ENCODE data around the gene ABTB2.

Gene ABTB2

DNA sequence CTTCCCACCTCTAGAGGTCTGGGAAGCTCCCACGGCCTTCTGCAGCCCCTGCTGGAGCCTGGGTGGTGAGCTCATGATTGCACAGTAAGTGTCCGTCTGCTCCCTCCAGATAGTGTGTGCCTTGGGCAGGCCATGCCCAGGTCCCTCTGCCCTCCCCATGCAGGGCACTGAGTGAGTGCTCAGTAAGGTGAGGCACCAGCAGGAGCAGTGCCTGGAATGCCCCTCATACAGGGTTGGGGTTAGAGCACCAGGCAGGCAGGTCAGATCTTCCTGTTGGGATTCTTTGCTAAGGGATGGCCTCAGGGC, 202.1 kb downstream of the ABTB2 start:
- TF ChIP-seq, protein P1, sequence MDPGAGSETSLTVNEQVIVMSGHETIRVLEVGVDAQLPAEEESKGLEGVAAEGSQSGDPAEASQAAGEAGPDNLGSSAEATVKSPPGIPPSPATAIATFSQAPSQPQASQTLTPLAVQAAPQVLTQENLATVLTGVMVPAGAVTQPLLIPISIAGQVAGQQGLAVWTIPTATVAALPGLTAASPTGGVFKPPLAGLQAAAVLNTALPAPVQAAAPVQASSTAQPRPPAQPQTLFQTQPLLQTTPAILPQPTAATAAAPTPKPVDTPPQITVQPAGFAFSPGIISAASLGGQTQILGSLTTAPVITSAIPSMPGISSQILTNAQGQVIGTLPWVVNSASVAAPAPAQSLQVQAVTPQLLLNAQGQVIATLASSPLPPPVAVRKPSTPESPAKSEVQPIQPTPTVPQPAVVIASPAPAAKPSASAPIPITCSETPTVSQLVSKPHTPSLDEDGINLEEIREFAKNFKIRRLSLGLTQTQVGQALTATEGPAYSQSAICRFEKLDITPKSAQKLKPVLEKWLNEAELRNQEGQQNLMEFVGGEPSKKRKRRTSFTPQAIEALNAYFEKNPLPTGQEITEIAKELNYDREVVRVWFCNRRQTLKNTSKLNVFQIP (CRISPR knock-in tag; IDR thresholded peaks at IDR 0.05; ENCODE audit: borderline replicate concordance, low read depth) = no peak
- TF ChIP-seq, protein P2, sequence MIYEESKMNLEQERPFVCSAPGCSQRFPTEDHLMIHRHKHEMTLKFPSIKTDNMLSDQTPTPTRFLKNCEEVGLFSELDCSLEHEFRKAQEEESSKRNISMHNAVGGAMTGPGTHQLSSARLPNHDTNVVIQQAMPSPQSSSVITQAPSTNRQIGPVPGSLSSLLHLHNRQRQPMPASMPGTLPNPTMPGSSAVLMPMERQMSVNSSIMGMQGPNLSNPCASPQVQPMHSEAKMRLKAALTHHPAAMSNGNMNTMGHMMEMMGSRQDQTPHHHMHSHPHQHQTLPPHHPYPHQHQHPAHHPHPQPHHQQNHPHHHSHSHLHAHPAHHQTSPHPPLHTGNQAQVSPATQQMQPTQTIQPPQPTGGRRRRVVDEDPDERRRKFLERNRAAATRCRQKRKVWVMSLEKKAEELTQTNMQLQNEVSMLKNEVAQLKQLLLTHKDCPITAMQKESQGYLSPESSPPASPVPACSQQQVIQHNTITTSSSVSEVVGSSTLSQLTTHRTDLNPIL (CRISPR knock-in tag; IDR thresholded peaks at IDR 0.05; ENCODE audit: low read depth) = no peak
- TF ChIP-seq TOX (CRISPR knock-in tag; IDR thresholded peaks at IDR 0.05; ENCODE audit: borderline replicate concordance) (no peak), ZFP3 (CRISPR knock-in tag; IDR thresholded peaks at IDR 0.05) (no peak), PPARA (CRISPR knock-in tag; IDR thresholded peaks at IDR 0.05; ENCODE audit: borderline replicate concordance) (no peak), OSR1 (CRISPR knock-in tag; IDR thresholded peaks at IDR 0.05) (no peak), ZFP30 (CRISPR knock-in tag; IDR thresholded peaks at IDR 0.05) (no peak)
- TF ChIP-seq, protein P3, sequence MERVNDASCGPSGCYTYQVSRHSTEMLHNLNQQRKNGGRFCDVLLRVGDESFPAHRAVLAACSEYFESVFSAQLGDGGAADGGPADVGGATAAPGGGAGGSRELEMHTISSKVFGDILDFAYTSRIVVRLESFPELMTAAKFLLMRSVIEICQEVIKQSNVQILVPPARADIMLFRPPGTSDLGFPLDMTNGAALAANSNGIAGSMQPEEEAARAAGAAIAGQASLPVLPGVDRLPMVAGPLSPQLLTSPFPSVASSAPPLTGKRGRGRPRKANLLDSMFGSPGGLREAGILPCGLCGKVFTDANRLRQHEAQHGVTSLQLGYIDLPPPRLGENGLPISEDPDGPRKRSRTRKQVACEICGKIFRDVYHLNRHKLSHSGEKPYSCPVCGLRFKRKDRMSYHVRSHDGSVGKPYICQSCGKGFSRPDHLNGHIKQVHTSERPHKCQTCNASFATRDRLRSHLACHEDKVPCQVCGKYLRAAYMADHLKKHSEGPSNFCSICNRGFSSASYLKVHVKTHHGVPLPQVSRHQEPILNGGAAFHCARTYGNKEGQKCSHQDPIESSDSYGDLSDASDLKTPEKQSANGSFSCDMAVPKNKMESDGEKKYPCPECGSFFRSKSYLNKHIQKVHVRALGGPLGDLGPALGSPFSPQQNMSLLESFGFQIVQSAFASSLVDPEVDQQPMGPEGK (CRISPR knock-in tag; IDR thresholded peaks at IDR 0.05; ENCODE audit: borderline replicate concordance) = no peak
- ATAC-seq = no peak

DNA sequence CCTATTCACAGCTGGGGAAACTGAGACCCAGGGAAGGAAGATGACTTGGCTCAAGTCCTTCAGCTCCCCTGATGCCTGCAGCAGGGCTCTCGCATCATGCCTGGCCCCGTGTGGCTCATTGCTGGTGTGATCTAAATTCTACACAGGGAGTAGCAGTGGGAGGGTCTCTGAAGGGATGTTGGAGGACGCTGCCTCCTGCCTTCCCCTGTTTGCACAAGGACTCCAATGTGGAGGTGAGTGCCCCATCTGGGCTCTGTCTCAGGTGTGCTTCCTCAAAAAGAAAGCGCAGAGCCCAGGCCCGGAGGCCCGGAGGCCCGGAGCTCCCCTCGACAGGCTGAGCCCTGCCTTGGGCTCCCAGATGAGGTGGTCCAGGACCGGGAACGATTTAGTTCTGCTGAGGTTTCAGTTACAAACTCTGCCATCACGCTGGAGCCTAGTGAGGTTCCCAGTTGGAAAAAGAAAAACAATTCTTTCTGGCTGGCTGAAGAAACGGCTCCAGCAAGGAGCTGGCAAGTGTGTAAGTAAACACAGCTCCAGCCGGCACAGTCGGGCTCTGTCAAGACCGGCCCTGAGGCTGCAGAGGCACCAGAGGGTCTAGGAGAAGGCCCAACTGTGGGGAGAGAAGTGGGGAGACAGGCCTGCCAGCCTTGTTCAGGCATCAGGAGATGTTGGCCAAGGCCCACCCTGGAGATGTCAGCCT, 202.6 kb downstream of the ABTB2 start:
- no peak for ATAC-seq
- TF ChIP-seq CSDC2 (CRISPR knock-in tag; IDR thresholded peaks at IDR 0.05) = no peak
- TF ChIP-seq, protein P2 (CRISPR knock-in tag; IDR thresholded peaks at IDR 0.05; ENCODE audit: low read depth) = no peak

DNA sequence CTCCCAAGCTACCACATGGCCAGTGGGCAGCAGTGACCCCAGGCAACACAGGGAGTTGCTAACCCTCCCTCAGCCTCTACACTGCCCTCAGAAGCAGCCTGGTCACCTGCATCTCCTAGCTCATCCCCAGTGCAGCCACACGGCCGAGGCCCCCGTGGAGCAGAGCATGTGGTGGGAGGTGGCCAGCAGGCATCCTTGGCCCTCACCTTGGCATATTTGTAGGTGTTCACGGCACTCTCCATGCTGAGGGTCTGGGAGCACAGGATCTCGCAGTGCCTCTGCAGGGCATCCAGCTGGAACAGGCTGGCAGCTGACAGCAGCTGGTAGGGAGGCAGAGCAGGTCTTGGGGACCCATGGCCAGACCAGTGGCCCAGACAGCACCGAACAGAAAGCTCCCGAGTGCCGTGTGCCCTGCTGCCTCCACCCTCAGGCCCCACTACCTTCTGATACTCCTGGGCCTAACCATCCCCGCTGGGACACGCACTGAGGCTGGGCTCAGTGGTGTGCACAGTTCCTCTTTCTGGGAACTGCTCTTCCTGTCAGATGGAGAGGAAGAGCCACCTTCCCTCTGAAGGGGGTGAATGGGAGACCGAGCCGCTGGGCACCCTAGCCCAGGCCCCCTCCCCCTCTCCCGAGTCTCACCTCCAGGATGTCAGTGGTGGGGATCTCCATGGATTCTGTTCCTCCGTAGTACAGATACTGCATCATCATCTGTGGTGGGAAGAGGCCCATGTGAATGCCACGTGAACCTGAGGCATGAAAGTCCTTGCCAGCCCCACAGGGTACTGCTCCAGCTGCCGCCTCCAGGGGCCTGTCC, 203.5 kb downstream of the ABTB2 start:
- TF ChIP-seq, protein P1 (CRISPR knock-in tag; IDR thresholded peaks at IDR 0.05; ENCODE audit: borderline replicate concordance, low read depth) = no peak
- TF ChIP-seq OSR1 (CRISPR knock-in tag; IDR thresholded peaks at IDR 0.05) (no peak), CSDC2 (CRISPR knock-in tag; IDR thresholded peaks at IDR 0.05) (no peak), ISL1 (CRISPR knock-in tag; IDR thresholded peaks at IDR 0.05) (no peak), TOX (CRISPR knock-in tag; IDR thresholded peaks at IDR 0.05; ENCODE audit: borderline replicate concordance) (no peak), ZNF8 (CRISPR knock-in tag; IDR thresholded peaks at IDR 0.05) (no peak), ZFP30 (CRISPR knock-in tag; IDR thresholded peaks at IDR 0.05) (no peak), ZFP3 (CRISPR knock-in tag; IDR thresholded peaks at IDR 0.05) (no peak), GLIS3 (CRISPR knock-in tag; IDR thresholded peaks at IDR 0.05) (no peak), BACH2 (CRISPR knock-in tag; IDR thresholded peaks at IDR 0.05; ENCODE audit: borderline replicate concordance) (no peak), RARB (CRISPR knock-in tag; IDR thresholded peaks at IDR 0.05) (no peak), PPARA (CRISPR knock-in tag; IDR thresholded peaks at IDR 0.05; ENCODE audit: borderline replicate concordance) (no peak), ZNF70 (CRISPR knock-in tag; IDR thresholded peaks at IDR 0.05) (no peak), ESRRG (CRISPR knock-in tag; IDR thresholded peaks at IDR 0.05) (no peak), ZC3H10 (CRISPR knock-in tag; IDR thresholded peaks at IDR 0.05) (no peak)
- TF ChIP-seq, protein P4, sequence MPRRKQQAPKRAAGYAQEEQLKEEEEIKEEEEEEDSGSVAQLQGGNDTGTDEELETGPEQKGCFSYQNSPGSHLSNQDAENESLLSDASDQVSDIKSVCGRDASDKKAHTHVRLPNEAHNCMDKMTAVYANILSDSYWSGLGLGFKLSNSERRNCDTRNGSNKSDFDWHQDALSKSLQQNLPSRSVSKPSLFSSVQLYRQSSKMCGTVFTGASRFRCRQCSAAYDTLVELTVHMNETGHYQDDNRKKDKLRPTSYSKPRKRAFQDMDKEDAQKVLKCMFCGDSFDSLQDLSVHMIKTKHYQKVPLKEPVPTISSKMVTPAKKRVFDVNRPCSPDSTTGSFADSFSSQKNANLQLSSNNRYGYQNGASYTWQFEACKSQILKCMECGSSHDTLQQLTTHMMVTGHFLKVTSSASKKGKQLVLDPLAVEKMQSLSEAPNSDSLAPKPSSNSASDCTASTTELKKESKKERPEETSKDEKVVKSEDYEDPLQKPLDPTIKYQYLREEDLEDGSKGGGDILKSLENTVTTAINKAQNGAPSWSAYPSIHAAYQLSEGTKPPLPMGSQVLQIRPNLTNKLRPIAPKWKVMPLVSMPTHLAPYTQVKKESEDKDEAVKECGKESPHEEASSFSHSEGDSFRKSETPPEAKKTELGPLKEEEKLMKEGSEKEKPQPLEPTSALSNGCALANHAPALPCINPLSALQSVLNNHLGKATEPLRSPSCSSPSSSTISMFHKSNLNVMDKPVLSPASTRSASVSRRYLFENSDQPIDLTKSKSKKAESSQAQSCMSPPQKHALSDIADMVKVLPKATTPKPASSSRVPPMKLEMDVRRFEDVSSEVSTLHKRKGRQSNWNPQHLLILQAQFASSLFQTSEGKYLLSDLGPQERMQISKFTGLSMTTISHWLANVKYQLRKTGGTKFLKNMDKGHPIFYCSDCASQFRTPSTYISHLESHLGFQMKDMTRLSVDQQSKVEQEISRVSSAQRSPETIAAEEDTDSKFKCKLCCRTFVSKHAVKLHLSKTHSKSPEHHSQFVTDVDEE (CRISPR knock-in tag; IDR thresholded peaks at IDR 0.05) = no peak
- TF ChIP-seq, protein P3 (CRISPR knock-in tag; IDR thresholded peaks at IDR 0.05; ENCODE audit: borderline replicate concordance) = no peak
- TF ChIP-seq, protein P2 (CRISPR knock-in tag; IDR thresholded peaks at IDR 0.05; ENCODE audit: low read depth) = no peak
- ATAC-seq = no peak

All from SK-N-SH treated with all-trans-retinoic acid at 6 μM for 48 hours (cell line).